SK-MEL-5 (cell line): ENCODE results near the gene ELF1. TPM values are rescaled to one million over a fixed set of nuclear protein-coding genes. Genes with fewer than 3 reads are reported as not detected.
"Not testable (repeated sequence)": the region's sequence is repeated elsewhere in the genome, so short reads cannot be mapped to it uniquely, and the experiment has no call there.

Experiments
- DNase-seq: peaks from one replicate; pipeline ENCODE4 v3.0.0-alpha.2; 2016; ENCODE audit warnings: low read depth, low spot score
- in situ Hi-C: cut with HindIII; loops from 2 replicates; pipeline ENCODE4 v1.10.0; 2016; ENCODE audit warnings: low sequenced_read_pairs, high pct_unique_total_duplicates, low pct_unique_long_range_greater_than_20kb
- total RNA-seq: library from RNA; depleted of rRNA; stranded (reverse); fragments of >200 nt; shearing (Covaris generic); gene quantifications from 2 replicates; pipeline ENCODE4 v1.2.3, GENCODE V29; 2014; rRNA removed

Gene ELF1
- total RNA-seq, 1 experiment from 2014 or later = 56.7 TPM

DNA sequence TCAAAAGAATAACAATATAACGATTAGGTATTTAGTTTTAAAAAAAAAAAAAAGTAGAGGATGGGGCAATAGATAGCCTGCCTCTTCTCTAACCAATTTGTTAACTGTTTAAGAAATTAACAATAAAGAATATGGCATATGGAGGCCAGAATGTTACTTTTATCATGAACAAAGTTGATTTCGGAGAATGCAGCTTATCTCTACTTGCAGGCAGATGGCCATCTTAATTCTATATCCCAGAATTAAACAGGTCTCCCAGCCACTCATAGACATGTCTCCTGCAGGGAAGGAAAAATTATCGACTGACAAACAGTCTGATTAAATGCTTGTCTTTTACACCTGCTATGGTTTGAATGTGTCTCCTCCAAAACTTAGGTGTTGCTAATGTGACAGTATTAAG is 133.1 kb downstream of the ELF1 start:
- in situ Hi-C loops = no loop called here
- DNase-seq = no peak

DNA sequence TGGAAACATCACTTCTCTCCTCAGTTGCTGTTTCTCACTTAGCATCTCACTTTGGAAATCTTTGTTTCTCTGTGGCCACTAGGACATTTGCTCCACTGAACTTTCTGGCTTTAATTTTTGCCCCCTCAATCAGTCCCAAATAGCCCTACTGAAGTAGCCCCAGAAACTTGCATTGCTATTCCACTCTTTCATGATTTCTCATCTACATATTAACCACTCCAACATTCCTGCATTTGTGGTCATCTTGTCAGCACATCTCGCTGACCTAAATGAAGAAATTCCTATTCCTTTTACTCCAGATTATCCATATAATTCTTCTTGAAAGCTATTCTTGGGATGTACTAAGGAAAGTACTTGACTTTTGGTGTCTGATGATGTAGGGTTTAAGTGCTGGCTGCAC is 134.9 kb downstream of the ELF1 start:
- DNase-seq, in situ Hi-C loops: not testable (repeated sequence)

Other genes with a start within 250 kb of the ELF1 start
- gene MRPS31, start 248.1 kb downstream of the ELF1 start, total RNA-seq = 36.0 and 36.4 TPM in 2 replicates
- 34.9 and 39.0 TPM in 2 replicates for gene SLC25A15, start 229.7 kb downstream of the ELF1 start, total RNA-seq
- gene WBP4, start 42.2 kb upstream of the ELF1 start, total RNA-seq = 11.4 and 13.7 TPM in 2 replicates
- gene KBTBD6, start 113.5 kb upstream of the ELF1 start, total RNA-seq = 12.7 and 14.3 TPM in 2 replicates
- gene KBTBD7, start 175.3 kb upstream of the ELF1 start, total RNA-seq = 7.3 and 8.0 TPM in 2 replicates
- gene MTRF1, start 244.3 kb upstream of the ELF1 start, total RNA-seq = 18.3 and 26.7 TPM in 2 replicates